ENCODE measurements around the gene LRRC4C. TPM values are rescaled to one million over a fixed set of nuclear protein-coding genes. Genes with fewer than 3 reads are reported as not detected.
"Not testable (repeated sequence)": the region's sequence is repeated elsewhere in the genome, so short reads cannot be mapped to it uniquely, and the experiment has no call there.

The LRRC4C gene
- total and polyA plus RNA-seq, 2 experiments from 2014 or later, result 0.35 to 1.1 TPM

DNA sequence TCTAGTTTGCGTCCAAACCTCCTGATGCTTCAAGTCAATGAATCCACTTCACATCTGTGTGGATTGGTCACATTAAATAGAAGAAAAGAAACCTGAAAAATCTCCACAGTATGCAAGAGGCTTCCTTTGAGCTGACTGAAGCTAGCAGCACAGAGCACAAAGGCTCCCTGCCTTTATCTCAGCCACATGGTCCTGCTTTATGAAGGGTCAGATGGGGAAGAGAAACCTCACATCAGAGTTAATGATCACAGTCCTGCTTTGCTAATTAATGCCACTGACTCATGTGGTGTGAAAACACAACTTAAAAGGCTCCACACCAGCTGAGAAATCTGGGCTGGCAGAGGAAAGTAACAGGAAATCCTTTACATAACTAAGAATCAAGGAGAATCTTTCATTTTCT lies 1291.0 kb downstream of the LRRC4C start:
- no peak overlapping the region for H3K4me3 ChIP-seq
- no peaks in the 10 kb centered on the region for H3K79me2 ChIP-seq (replicated peaks; ENCODE audit: insufficient read depth)
- H3F3A ChIP-seq (replicated peaks; ENCODE audit: low read depth), result no peaks in the 10 kb centered on the region
- no peaks in the 10 kb centered on the region for H3K27me3 ChIP-seq (ENCODE audit: insufficient read depth)
- H3K27ac Mint-ChIP-seq, result no peak overlapping the region
- no peak overlapping the region for H3K4me3 Mint-ChIP-seq
- H3K9me3 Mint-ChIP-seq, result peaks cover 8% of the 10 kb centered on the region; the same call in 2 of the 3 replicates
- H3K4me2 ChIP-seq, result no peak overlapping the region
- no peak overlapping the region for H3K27ac ChIP-seq (ENCODE audit: low read depth)
- peaks cover 2% of the 10 kb centered on the region for H3K27me3 Mint-ChIP-seq (ENCODE audit: insufficient read depth, low read depth, poor library complexity)
- no peaks in the 10 kb centered on the region for H3K9me2 ChIP-seq (ENCODE audit: insufficient read depth)
- no peak overlapping the region for H2AFZ ChIP-seq
- no peaks in the 10 kb centered on the region for H3K36me3 ChIP-seq (ENCODE audit: insufficient read depth)
- peaks cover 15% of the 10 kb centered on the region; the same call in 2 of the 3 replicates for H3K4me1 Mint-ChIP-seq
- no peaks in the 10 kb centered on the region for H3K36me3 Mint-ChIP-seq (ENCODE audit: low read depth)
- no peaks in the 10 kb centered on the region; the same call in 1 of the 2 replicates for H3K4me1 ChIP-seq (ENCODE audit: insufficient read depth)
- DNase-seq (ENCODE audit: low spot score) (no peak), ATAC-seq (no peak)
- no peak for TF ChIP-seq ZNF114 (CRISPR knock-in tag; IDR thresholded peaks at IDR 0.05)
- TF ChIP-seq, protein P1, sequence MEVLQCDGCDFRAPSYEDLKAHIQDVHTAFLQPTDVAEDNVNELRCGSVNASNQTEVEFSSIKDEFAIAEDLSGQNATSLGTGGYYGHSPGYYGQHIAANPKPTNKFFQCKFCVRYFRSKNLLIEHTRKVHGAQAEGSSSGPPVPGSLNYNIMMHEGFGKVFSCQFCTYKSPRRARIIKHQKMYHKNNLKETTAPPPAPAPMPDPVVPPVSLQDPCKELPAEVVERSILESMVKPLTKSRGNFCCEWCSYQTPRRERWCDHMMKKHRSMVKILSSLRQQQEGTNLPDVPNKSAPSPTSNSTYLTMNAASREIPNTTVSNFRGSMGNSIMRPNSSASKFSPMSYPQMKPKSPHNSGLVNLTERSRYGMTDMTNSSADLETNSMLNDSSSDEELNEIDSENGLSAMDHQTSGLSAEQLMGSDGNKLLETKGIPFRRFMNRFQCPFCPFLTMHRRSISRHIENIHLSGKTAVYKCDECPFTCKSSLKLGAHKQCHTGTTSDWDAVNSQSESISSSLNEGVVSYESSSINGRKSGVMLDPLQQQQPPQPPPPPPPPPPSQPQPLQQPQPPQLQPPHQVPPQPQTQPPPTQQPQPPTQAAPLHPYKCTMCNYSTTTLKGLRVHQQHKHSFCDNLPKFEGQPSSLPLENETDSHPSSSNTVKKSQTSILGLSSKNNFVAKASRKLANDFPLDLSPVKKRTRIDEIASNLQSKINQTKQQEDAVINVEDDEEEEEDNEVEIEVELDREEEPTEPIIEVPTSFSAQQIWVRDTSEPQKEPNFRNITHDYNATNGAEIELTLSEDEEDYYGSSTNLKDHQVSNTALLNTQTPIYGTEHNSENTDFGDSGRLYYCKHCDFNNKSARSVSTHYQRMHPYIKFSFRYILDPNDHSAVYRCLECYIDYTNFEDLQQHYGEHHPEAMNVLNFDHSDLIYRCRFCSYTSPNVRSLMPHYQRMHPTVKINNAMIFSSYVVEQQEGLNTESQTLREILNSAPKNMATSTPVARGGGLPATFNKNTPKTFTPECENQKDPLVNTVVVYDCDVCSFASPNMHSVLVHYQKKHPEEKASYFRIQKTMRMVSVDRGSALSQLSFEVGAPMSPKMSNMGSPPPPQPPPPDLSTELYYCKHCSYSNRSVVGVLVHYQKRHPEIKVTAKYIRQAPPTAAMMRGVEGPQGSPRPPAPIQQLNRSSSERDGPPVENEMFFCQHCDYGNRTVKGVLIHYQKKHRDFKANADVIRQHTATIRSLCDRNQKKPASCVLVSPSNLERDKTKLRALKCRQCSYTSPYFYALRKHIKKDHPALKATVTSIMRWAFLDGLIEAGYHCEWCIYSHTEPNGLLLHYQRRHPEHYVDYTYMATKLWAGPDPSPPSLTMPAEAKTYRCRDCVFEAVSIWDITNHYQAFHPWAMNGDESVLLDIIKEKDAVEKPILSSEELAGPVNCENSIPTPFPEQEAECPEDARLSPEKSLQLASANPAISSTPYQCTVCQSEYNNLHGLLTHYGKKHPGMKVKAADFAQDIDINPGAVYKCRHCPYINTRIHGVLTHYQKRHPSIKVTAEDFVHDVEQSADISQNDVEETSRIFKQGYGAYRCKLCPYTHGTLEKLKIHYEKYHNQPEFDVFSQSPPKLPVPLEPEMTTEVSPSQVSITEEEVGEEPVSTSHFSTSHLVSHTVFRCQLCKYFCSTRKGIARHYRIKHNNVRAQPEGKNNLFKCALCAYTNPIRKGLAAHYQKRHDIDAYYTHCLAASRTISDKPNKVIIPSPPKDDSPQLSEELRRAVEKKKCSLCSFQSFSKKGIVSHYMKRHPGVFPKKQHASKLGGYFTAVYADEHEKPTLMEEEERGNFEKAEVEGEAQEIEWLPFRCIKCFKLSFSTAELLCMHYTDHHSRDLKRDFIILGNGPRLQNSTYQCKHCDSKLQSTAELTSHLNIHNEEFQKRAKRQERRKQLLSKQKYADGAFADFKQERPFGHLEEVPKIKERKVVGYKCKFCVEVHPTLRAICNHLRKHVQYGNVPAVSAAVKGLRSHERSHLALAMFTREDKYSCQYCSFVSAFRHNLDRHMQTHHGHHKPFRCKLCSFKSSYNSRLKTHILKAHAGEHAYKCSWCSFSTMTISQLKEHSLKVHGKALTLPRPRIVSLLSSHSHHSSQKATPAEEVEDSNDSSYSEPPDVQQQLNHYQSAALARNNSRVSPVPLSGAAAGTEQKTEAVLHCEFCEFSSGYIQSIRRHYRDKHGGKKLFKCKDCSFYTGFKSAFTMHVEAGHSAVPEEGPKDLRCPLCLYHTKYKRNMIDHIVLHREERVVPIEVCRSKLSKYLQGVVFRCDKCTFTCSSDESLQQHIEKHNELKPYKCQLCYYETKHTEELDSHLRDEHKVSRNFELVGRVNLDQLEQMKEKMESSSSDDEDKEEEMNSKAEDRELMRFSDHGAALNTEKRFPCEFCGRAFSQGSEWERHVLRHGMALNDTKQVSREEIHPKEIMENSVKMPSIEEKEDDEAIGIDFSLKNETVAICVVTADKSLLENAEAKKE (CRISPR knock-in tag; IDR thresholded peaks at IDR 0.05), result no peak
- H4K20me1 ChIP-seq (replicated peaks; ENCODE audit: insufficient read depth), result no peaks in the 10 kb centered on the region

DNA sequence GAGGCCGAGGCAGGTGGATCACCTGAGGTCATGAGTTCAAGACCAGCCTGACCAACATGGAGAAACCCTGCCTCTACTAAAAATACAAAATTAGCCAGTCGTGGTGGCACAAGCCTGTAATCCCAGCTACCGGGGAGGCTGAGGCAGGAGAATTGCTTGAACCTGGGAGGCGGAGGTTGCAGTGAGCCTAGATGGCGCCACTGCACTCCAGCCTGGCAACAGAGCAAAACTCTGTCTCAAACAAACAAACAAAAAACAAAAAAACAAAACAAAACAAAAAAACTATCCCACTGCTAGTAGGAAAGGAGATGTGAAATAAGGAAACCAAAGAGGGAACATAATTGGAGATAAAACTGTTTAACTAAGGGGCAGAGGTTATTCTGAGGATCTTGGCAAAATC lies 1291.6 kb downstream of the LRRC4C start:
- H3K9me3 Mint-ChIP-seq; DNase-seq (ENCODE audit: low spot score); H3K27me3 Mint-ChIP-seq (ENCODE audit: insufficient read depth, low read depth, poor library complexity); H3K4me1 ChIP-seq (ENCODE audit: insufficient read depth); H4K20me1 ChIP-seq (replicated peaks; ENCODE audit: insufficient read depth); H3K4me3 Mint-ChIP-seq; H3K27ac Mint-ChIP-seq; H3K4me3 ChIP-seq; H3K27ac ChIP-seq (ENCODE audit: low read depth); H3K36me3 Mint-ChIP-seq (ENCODE audit: low read depth); H3K79me2 ChIP-seq (replicated peaks; ENCODE audit: insufficient read depth); H3K27me3 ChIP-seq (ENCODE audit: insufficient read depth); H3K36me3 ChIP-seq (ENCODE audit: insufficient read depth); ATAC-seq; H3K9me2 ChIP-seq (ENCODE audit: insufficient read depth); H3F3A ChIP-seq (replicated peaks; ENCODE audit: low read depth); H3K4me2 ChIP-seq; H2AFZ ChIP-seq: not testable (repeated sequence)
- TF ChIP-seq, protein P2, sequence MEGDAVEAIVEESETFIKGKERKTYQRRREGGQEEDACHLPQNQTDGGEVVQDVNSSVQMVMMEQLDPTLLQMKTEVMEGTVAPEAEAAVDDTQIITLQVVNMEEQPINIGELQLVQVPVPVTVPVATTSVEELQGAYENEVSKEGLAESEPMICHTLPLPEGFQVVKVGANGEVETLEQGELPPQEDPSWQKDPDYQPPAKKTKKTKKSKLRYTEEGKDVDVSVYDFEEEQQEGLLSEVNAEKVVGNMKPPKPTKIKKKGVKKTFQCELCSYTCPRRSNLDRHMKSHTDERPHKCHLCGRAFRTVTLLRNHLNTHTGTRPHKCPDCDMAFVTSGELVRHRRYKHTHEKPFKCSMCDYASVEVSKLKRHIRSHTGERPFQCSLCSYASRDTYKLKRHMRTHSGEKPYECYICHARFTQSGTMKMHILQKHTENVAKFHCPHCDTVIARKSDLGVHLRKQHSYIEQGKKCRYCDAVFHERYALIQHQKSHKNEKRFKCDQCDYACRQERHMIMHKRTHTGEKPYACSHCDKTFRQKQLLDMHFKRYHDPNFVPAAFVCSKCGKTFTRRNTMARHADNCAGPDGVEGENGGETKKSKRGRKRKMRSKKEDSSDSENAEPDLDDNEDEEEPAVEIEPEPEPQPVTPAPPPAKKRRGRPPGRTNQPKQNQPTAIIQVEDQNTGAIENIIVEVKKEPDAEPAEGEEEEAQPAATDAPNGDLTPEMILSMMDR (conservative IDR thresholded peaks at IDR 0.05; ENCODE audit: low read depth in 2 of 2), result peak; percentile 39 to 58
- peaks cover 15% of the 10 kb centered on the region; the same call in 2 of the 3 replicates for H3K4me1 Mint-ChIP-seq

All from GM23338 (cell line).